Uterus (tissue), 2 donors: ENCODE measurements around the gene ZNF185.

Experiments
- CTCF ChIP-seq, 4 experiments: fragments of 200-600 bp in 2 of 4; fragments of 450-650 bp in 2 of 4; sonication (generic) in 2 of 4; IDR thresholded peaks; one replicate each; pipeline ENCODE4 v1.5.1; 2016 to 2019; ENCODE audit warnings: antibody characterized with exemption in 4 of 4, mild to moderate bottlenecking in 2 of 4, moderate library complexity in 1 of 4
- POLR2A ChIP-seq, 2 donors: fragments of 450-650 bp; IDR thresholded peaks; one replicate each; pipeline ENCODE4 v1.6.1; 2016; ENCODE audit warnings: antibody characterized with exemption in 2 of 2, mild to moderate bottlenecking in 1 of 2, moderate library complexity in 1 of 2

- TF ChIP-seq CTCF (IDR thresholded peaks at IDR 0.05), result no peak
- no peak for TF ChIP-seq POLR2A (IDR thresholded peaks at IDR 0.05)
Observed at GRCh38 chrX:152899111-152899873, 1.4 kb downstream of the ZNF185 start.
